ENCODE data around the gene KANK2.

The KANK2 gene

GRCh38 chr19:11225815-11226214, 28.5 kb upstream of the KANK2 start:
- no peak for DNase-seq (ENCODE audit: low read depth in 2 of 2)

GRCh38 chr19:11225172-11225571, 27.8 kb upstream of the KANK2 start:
- DNase-seq (ENCODE audit: low read depth in 2 of 2) = no peak

GRCh38 chr19:11224429-11224828, 27.1 kb upstream of the KANK2 start:
- no peak for DNase-seq (ENCODE audit: low read depth in 2 of 2)

- no peak for DNase-seq (ENCODE audit: low read depth in 2 of 2)
Measured at GRCh38 chr19:11223200-11223599, 25.9 kb upstream of the KANK2 start.

- DNase-seq (ENCODE audit: low read depth in 2 of 2) = no peak
Measured at GRCh38 chr19:11221082-11221598, 23.8 kb upstream of the KANK2 start.

GRCh38 chr19:11214387-11214786, 17.0 kb upstream of the KANK2 start:
- no peak for DNase-seq (ENCODE audit: low read depth in 2 of 2)

GRCh38 chr19:11210656-11210928, 13.2 kb upstream of the KANK2 start:
- DNase-seq (ENCODE audit: low read depth in 2 of 2) = no peak

GRCh38 chr19:11209839-11210655, 12.7 kb upstream of the KANK2 start:
- DNase-seq (ENCODE audit: low read depth in 2 of 2) = no peak

GRCh38 chr19:11208561-11209471, 11.5 kb upstream of the KANK2 start:
- DNase-seq (ENCODE audit: low read depth in 2 of 2) = no peak

- DNase-seq (ENCODE audit: low read depth in 2 of 2) = no peak
Measured at GRCh38 chr19:11205939-11206570, 8.7 kb upstream of the KANK2 start.

- DNase-seq (ENCODE audit: low read depth in 2 of 2) = no peak
Measured at GRCh38 chr19:11204943-11205349, 7.6 kb upstream of the KANK2 start.

GRCh38 chr19:11204076-11204602, 6.8 kb upstream of the KANK2 start:
- no peak for DNase-seq (ENCODE audit: low read depth in 2 of 2)

- peak in 1 of 2 donors; percentile 16 for DNase-seq (ENCODE audit: low read depth in 2 of 2)
Measured at GRCh38 chr19:11203194-11204075, 6.1 kb upstream of the KANK2 start.

GRCh38 chr19:11202488-11203193, 5.3 kb upstream of the KANK2 start:
- DNase-seq (ENCODE audit: low read depth in 2 of 2) = no peak

GRCh38 chr19:11201791-11202190, 4.4 kb upstream of the KANK2 start:
- no peak for DNase-seq (ENCODE audit: low read depth in 2 of 2)

GRCh38 chr19:11200931-11201330, 3.6 kb upstream of the KANK2 start:
- no peak for DNase-seq (ENCODE audit: low read depth in 2 of 2)

GRCh38 chr19:11200015-11200574, 2.8 kb upstream of the KANK2 start:
- no peak for DNase-seq (ENCODE audit: low read depth in 2 of 2)

GRCh38 chr19:11199517-11199916, 2.2 kb upstream of the KANK2 start:
- DNase-seq (ENCODE audit: low read depth in 2 of 2) = no peak

GRCh38 chr19:11198769-11199424, 1.6 kb upstream of the KANK2 start:
- no peak for DNase-seq (ENCODE audit: low read depth in 2 of 2)

GRCh38 chr19:11198175-11198534, 810 bp upstream of the KANK2 start:
- no peak for DNase-seq (ENCODE audit: low read depth in 2 of 2)

Measured in stimulated activated CD8-positive, alpha-beta memory T cell treated with anti-CD3 and anti-CD28 coated beads, Interleukin-7, amount 100 ng/mL, for 1 hour (primary cell).